HepG2 (cell line): ENCODE measurements around the gene SERHL2. TPM values are rescaled to one million over a fixed set of nuclear protein-coding genes. Genes with fewer than 3 reads are reported as not detected.
A peak's percentile ranks its signal among the peaks of the same experiment; 100 is the strongest.

ENCODE experiments used
- NFIB ChIP-seq: sonication (generic); formaldehyde crosslinking; IDR thresholded peaks from 2 replicates; pipeline ENCODE4 v1.9.0; 2021; ENCODE audit warnings: missing genetic modification reagents, mild to moderate bottlenecking, borderline replicate concordance
- PCBP1 ChIP-seq: fragments of 200-400 bp; formaldehyde crosslinking; IDR thresholded peaks from 2 replicates; pipeline ENCODE4 v1.6.1; 2017; ENCODE audit warnings: mild to moderate bottlenecking, low read depth, low read length, borderline replicate concordance
- PLSCR1 ChIP-seq: sonication (generic); formaldehyde crosslinking; IDR thresholded peaks from 2 replicates; pipeline ENCODE4 v1.5.0; 2020; ENCODE audit warnings: missing genetic modification reagents, mild to moderate bottlenecking, borderline replicate concordance
- POGZ ChIP-seq: sonication (generic); formaldehyde crosslinking; IDR thresholded peaks from 2 replicates; pipeline ENCODE4 v1.4.0; 2020; ENCODE audit warnings: mild to moderate bottlenecking, missing genetic modification reagents
- SETDB1 ChIP-seq: sonication (generic); formaldehyde crosslinking; IDR thresholded peaks from 2 replicates; pipeline ENCODE4 v1.5.1; 2020; ENCODE audit warnings: missing genetic modification reagents, mild to moderate bottlenecking, borderline replicate concordance
- THAP7 ChIP-seq: sonication (generic); formaldehyde crosslinking; IDR thresholded peaks from 2 replicates; pipeline ENCODE4 v1.8.1; 2023; ENCODE audit warnings: mild to moderate bottlenecking, missing genetic modification reagents
- ZBTB44 ChIP-seq: sonication (generic); formaldehyde crosslinking; IDR thresholded peaks from 2 replicates; pipeline ENCODE4 v1.4.0; 2020; ENCODE audit warnings: missing genetic modification reagents
- ZMYM3 ChIP-seq: sonication (generic); formaldehyde crosslinking; IDR thresholded peaks from 2 replicates; pipeline ENCODE4 v1.5.1; 2020; ENCODE audit warnings: mild to moderate bottlenecking, missing genetic modification reagents
- ZNF24 ChIP-seq: fragments of 450-650 bp; IDR thresholded peaks from 2 replicates; pipeline ENCODE4 v1.6.1; 2017; ENCODE audit warnings: antibody characterized with exemption, mild to moderate bottlenecking
- ZNF644 ChIP-seq: IDR thresholded peaks from 2 replicates; pipeline ENCODE4 v1.6.1; 2016; ENCODE audit warnings: low read depth
- ZSCAN20 ChIP-seq: sonication (generic); formaldehyde crosslinking; IDR thresholded peaks from 2 replicates; pipeline ENCODE4 v1.4.0; 2020; ENCODE audit warnings: missing genetic modification reagents, mild to moderate bottlenecking, borderline replicate concordance
- polyA plus RNA-seq, 8 experiments: library from polyadenylated mRNA; depleted of rRNA in 3 of 8; stranded (reverse) in 7 of 8; unstranded in 1 of 8; fragments of >200 nt; fragmentation: Illumina TruSeq in 4 of 8; extraction: Trizol in 4 of 8; gene quantifications; 2 replicates each; pipeline versions ENCODE4 v1.2.1 to v1.2.3, GENCODE V29; 2011 to 2016; ENCODE audit warnings: low read depth in 4 of 8, missing spikeins in 1 of 8, mixed read lengths in 1 of 8; ENCODE audit not compliant: insufficient read depth in 1 of 8
- total RNA-seq, 5 experiments: library from RNA; depleted of rRNA; stranded (reverse); fragments of >200 nt; fragmentation: Illumina TruSeq; extraction: Trizol; gene quantifications; 2 replicates each; pipeline ENCODE4 v1.2.3, GENCODE V29; 2016; ENCODE audit warnings: low read depth in 1 of 5
- TF ChIP-seq, protein P1 (sequence below): sonication (generic); formaldehyde crosslinking; IDR thresholded peaks from 2 replicates; pipeline ENCODE4 v1.4.0; 2020; ENCODE audit warnings: mild to moderate bottlenecking, missing genetic modification reagents
- TF ChIP-seq, protein P2 (sequence below): sonication (generic); formaldehyde crosslinking; IDR thresholded peaks from 2 replicates; pipeline ENCODE4 v1.5.1; 2020; ENCODE audit warnings: mild to moderate bottlenecking, missing genetic modification reagents, moderate library complexity
- TF ChIP-seq, protein P3 (sequence below): sonication (generic); formaldehyde crosslinking; IDR thresholded peaks from 2 replicates; pipeline ENCODE4 v1.4.0; 2020; ENCODE audit warnings: missing genetic modification reagents

SERHL2 gene
- total and polyA plus RNA-seq, 2 of the 13 experiments (the other 11 are each of a cell fraction or from before 2014, with no cell fraction given) = 1.0 to 1.8 TPM

- TF ChIP-seq, protein P1, sequence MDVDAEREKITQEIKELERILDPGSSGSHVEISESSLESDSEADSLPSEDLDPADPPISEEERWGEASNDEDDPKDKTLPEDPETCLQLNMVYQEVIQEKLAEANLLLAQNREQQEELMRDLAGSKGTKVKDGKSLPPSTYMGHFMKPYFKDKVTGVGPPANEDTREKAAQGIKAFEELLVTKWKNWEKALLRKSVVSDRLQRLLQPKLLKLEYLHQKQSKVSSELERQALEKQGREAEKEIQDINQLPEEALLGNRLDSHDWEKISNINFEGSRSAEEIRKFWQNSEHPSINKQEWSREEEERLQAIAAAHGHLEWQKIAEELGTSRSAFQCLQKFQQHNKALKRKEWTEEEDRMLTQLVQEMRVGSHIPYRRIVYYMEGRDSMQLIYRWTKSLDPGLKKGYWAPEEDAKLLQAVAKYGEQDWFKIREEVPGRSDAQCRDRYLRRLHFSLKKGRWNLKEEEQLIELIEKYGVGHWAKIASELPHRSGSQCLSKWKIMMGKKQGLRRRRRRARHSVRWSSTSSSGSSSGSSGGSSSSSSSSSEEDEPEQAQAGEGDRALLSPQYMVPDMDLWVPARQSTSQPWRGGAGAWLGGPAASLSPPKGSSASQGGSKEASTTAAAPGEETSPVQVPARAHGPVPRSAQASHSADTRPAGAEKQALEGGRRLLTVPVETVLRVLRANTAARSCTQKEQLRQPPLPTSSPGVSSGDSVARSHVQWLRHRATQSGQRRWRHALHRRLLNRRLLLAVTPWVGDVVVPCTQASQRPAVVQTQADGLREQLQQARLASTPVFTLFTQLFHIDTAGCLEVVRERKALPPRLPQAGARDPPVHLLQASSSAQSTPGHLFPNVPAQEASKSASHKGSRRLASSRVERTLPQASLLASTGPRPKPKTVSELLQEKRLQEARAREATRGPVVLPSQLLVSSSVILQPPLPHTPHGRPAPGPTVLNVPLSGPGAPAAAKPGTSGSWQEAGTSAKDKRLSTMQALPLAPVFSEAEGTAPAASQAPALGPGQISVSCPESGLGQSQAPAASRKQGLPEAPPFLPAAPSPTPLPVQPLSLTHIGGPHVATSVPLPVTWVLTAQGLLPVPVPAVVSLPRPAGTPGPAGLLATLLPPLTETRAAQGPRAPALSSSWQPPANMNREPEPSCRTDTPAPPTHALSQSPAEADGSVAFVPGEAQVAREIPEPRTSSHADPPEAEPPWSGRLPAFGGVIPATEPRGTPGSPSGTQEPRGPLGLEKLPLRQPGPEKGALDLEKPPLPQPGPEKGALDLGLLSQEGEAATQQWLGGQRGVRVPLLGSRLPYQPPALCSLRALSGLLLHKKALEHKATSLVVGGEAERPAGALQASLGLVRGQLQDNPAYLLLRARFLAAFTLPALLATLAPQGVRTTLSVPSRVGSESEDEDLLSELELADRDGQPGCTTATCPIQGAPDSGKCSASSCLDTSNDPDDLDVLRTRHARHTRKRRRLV (CRISPR knock-in tag) = no peak
- TF ChIP-seq NFIB (CRISPR knock-in tag) = no peak
- no peak for TF ChIP-seq ZBTB44 (CRISPR knock-in tag)
- no peak for TF ChIP-seq ZNF24
- 0 out of 2 replicates have a peak, but pooled peaks have one; percentile 21 for TF ChIP-seq ZNF644 (CRISPR knock-in tag)
- TF ChIP-seq ZMYM3 (CRISPR knock-in tag) = 0 out of 2 replicates have a peak, but pooled peaks have one; percentile 65
- TF ChIP-seq PLSCR1 (CRISPR knock-in tag) = no peak
- TF ChIP-seq, protein P2, sequence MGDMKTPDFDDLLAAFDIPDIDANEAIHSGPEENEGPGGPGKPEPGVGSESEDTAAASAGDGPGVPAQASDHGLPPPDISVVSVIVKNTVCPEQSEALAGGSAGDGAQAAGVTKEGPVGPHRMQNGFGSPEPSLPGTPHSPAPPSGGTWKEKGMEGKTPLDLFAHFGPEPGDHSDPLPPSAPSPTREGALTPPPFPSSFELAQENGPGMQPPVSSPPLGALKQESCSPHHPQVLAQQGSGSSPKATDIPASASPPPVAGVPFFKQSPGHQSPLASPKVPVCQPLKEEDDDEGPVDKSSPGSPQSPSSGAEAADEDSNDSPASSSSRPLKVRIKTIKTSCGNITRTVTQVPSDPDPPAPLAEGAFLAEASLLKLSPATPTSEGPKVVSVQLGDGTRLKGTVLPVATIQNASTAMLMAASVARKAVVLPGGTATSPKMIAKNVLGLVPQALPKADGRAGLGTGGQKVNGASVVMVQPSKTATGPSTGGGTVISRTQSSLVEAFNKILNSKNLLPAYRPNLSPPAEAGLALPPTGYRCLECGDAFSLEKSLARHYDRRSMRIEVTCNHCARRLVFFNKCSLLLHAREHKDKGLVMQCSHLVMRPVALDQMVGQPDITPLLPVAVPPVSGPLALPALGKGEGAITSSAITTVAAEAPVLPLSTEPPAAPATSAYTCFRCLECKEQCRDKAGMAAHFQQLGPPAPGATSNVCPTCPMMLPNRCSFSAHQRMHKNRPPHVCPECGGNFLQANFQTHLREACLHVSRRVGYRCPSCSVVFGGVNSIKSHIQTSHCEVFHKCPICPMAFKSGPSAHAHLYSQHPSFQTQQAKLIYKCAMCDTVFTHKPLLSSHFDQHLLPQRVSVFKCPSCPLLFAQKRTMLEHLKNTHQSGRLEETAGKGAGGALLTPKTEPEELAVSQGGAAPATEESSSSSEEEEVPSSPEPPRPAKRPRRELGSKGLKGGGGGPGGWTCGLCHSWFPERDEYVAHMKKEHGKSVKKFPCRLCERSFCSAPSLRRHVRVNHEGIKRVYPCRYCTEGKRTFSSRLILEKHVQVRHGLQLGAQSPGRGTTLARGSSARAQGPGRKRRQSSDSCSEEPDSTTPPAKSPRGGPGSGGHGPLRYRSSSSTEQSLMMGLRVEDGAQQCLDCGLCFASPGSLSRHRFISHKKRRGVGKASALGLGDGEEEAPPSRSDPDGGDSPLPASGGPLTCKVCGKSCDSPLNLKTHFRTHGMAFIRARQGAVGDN (CRISPR knock-in tag) = peak; percentile 35; the same call in 1 of the 2 replicates
- TF ChIP-seq ZSCAN20 = no peak
- peak; percentile 64 for TF ChIP-seq POGZ (CRISPR knock-in tag)
- TF ChIP-seq, protein P3, sequence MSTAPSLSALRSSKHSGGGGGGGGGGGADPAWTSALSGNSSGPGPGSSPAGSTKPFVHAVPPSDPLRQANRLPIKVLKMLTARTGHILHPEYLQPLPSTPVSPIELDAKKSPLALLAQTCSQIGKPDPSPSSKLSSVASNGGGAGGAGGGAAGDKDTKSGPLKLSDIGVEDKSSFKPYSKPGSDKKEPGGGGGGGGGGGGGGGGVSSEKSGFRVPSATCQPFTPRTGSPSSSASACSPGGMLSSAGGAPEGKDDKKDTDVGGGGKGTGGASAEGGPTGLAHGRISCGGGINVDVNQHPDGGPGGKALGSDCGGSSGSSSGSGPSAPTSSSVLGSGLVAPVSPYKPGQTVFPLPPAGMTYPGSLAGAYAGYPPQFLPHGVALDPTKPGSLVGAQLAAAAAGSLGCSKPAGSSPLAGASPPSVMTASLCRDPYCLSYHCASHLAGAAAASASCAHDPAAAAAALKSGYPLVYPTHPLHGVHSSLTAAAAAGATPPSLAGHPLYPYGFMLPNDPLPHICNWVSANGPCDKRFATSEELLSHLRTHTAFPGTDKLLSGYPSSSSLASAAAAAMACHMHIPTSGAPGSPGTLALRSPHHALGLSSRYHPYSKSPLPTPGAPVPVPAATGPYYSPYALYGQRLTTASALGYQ (CRISPR knock-in tag) = no peak
- no peak for TF ChIP-seq SETDB1 (CRISPR knock-in tag)
- TF ChIP-seq PCBP1 = no peak
- TF ChIP-seq THAP7 (CRISPR knock-in tag) = no peak
Observed at GRCh38 chr22:42601879-42602465, 48.2 kb downstream of the SERHL2 start (continued).
